MM.1S (cell line): ENCODE data around the gene ADD2.

Source experiments
- EZH2 ChIP-seq: fragments of 300-600 bp; sonication (generic); optimal IDR thresholded peaks from 2 replicates; pipeline ENCODE3; 2017; ENCODE audit warnings: low read depth, mild to moderate bottlenecking, antibody characterized with exemption, low read length, mixed read lengths
- TF ChIP-seq, protein P1 (sequence below): fragments of 300-600 bp; sonication (generic); IDR thresholded peaks from 2 replicates; pipeline ENCODE4 v1.5.1; 2016; ENCODE audit warnings: antibody characterized with exemption, low read length, mixed read lengths

- TF ChIP-seq, protein P1, sequence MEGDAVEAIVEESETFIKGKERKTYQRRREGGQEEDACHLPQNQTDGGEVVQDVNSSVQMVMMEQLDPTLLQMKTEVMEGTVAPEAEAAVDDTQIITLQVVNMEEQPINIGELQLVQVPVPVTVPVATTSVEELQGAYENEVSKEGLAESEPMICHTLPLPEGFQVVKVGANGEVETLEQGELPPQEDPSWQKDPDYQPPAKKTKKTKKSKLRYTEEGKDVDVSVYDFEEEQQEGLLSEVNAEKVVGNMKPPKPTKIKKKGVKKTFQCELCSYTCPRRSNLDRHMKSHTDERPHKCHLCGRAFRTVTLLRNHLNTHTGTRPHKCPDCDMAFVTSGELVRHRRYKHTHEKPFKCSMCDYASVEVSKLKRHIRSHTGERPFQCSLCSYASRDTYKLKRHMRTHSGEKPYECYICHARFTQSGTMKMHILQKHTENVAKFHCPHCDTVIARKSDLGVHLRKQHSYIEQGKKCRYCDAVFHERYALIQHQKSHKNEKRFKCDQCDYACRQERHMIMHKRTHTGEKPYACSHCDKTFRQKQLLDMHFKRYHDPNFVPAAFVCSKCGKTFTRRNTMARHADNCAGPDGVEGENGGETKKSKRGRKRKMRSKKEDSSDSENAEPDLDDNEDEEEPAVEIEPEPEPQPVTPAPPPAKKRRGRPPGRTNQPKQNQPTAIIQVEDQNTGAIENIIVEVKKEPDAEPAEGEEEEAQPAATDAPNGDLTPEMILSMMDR = no peak
- TF ChIP-seq EZH2 = no peak
Measured at GRCh38 chr2:70616168-70616694, 151.8 kb downstream of the ADD2 start.
